ENCODE data around the gene ANO8. TPM values are rescaled to one million over a fixed set of nuclear protein-coding genes. Genes with fewer than 3 reads are reported as not detected.
A peak's percentile ranks its signal among the peaks of the same experiment; 100 is the strongest.

The ANO8 gene
- polyA plus RNA-seq, 3 donors from 2014 or later: 0.06 to 0.40 (median 0.12) TPM

- H3K9me3 Mint-ChIP-seq: no peaks in the 10 kb centered on the region
- H3K27me3 Mint-ChIP-seq (ENCODE audit: low read depth in 3 of 3): peaks cover 0 to 11% (median 10%) of the 10 kb centered on the region in 3 donors
- H3K4me3 Mint-ChIP-seq: peak overlapping the region; percentile 52 to 97 (median 94)
- H3K36me3 Mint-ChIP-seq: no peaks in the 10 kb centered on the region
- no peak for DNase-seq
- peaks cover 30 to 31% of the 10 kb centered on the region in 2 donors for H3K4me1 Mint-ChIP-seq
- no peak overlapping the region for H3K27ac Mint-ChIP-seq
These were observed 3.9 kb upstream of the ANO8 start for GRCh38 chr19:17338433-17339078.

GRCh38 chr19:17337675-17338432 lies 3.2 kb upstream of the ANO8 start:
- H3K4me1 Mint-ChIP-seq: peaks cover 32 to 34% of the 10 kb centered on the region in 2 donors
- peaks cover 0 to 11% (median 10%) of the 10 kb centered on the region in 3 donors for H3K27me3 Mint-ChIP-seq (ENCODE audit: low read depth in 3 of 3)
- peak overlapping the region; percentile 78 to 98 (median 94) for H3K27ac Mint-ChIP-seq
- H3K36me3 Mint-ChIP-seq: no peaks in the 10 kb centered on the region
- H3K9me3 Mint-ChIP-seq: no peaks in the 10 kb centered on the region
- peak overlapping the region; percentile 93 to 97 (median 95) for H3K4me3 Mint-ChIP-seq
- no peak for DNase-seq

DNA sequence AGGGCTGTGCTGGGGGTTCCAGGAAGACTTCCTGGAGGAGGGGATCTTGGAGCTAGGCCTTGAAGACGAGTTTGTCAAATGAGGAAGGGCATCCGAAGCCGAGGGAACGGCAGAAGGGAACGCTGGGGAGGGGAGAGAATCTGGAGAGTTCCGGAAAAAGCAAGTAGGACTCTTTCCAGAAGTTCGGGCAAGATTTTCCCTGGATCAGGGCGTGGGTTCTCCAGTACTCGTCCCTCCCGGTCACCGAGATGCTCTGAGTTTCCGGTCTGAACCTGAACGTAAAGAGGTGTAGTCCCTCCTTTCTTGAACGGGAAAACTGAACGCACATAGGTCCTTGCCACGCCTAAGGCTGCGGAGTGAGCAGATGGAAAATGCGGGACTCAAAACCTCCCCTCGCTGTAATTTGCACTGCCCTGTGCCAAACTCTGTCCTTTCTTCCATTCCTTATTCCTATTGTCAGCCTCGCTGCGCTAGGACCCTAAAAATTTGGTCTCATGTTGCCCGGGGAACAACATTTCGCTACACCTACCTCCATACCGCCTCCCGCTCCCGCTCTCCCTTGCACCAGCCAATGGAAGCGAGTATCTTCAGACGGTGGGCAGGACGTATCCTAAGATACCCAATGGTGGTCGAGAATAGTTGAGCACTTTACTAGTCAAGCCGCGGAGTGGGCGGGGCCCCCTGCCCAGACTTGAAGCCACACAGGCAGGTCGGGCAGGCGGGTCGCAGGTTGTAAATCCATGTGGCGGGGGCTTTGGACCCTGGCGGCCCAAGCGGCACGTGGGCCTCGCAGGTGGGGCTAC lies 2.4 kb upstream of the ANO8 start, which contains the start of gene GTPBP3:
TSS of gene GTPBP3 (plus strand) at position 682 of the 803 bp plus-strand sequence. CDS start at position 741, 59 bp downstream.
- peak within 1 kb of the TSS; percentile 78 to 98 (median 94) for H3K27ac Mint-ChIP-seq
- H3K4me1 Mint-ChIP-seq: peaks cover 32 to 38% of the 10 kb centered on the region in 2 donors

GRCh38 chr19:17335575-17335974 lies 920 bp upstream of the ANO8 start:
- no peaks in the 10 kb centered on the region for H3K9me3 Mint-ChIP-seq
- H3K27me3 Mint-ChIP-seq (ENCODE audit: low read depth in 3 of 3): peaks cover 0 to 11% (median 11%) of the 10 kb centered on the region in 3 donors
- peaks cover 0 to 3% (median 0%) of the 10 kb centered on the region in 3 donors for H3K36me3 Mint-ChIP-seq
- peak overlapping the region in 3 of 6 donors; percentile 69 to 92 (median 83) for H3K27ac Mint-ChIP-seq
- peak overlapping the region; percentile 36 to 97 (median 96) for H3K4me3 Mint-ChIP-seq
- peaks cover 32 to 40% of the 10 kb centered on the region in 2 donors for H3K4me1 Mint-ChIP-seq
- DNase-seq: no peak

More for the DNA sequence above, 2.4 kb upstream of the ANO8 start, which contains the start of gene GTPBP3:
- peak within 1 kb of the TSS; percentile 93 to 97 (median 95) for H3K4me3 Mint-ChIP-seq
- DNase-seq: peak; percentile 94 to 96 (median 95)
- peaks cover 0 to 11% (median 10%) of the 10 kb centered on the region in 3 donors for H3K27me3 Mint-ChIP-seq (ENCODE audit: low read depth in 3 of 3)
- H3K9me3 Mint-ChIP-seq: no peaks in the 10 kb centered on the region
- H3K36me3 Mint-ChIP-seq: peaks cover 0 to 3% (median 0%) of the 10 kb centered on the region in 3 donors

DNA sequence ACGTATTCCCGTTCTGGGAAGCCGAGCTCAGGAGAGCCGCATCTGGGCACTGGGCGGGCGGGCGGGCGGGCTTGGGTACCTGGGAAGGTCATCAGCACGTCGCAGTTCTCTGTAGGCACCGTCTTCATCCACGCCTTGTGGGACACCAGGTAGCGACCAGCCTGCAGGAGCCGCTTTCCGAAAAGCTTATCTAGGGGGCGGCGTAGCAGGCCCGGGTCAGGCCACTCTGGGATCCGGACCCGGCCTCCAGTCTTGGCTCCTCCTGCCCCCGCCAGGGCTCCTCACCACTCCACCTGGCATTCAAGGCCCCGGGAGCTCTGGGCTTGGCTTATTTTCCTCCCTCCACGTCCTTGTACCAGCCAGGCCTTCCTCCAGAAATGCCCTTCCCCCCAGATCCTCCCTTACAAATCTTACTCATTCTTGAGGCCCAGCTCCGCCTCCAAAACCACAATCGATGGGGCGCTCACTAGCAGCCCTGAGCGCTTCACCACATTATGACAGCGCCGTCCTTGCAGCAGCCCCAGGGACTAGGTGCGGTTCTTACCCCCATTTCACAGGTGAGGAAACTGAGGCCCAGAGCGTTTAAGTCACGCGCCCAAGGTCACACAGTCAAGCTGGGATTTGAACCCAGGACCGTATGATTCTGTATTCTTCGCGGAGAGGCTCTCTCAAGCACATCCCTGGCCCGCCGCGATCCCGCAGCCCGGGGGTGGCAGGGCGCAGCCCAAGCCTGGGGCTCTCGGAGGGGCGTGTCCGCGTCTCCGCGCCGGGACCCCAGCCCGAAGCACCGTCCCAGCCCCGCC lies 843 bp downstream of the ANO8 start:
- Mint-ChIP-seq H3K27ac (peak overlapping the region in 5 of 6 donors; percentile 61 to 89 (median 77)), H3K36me3 (peaks cover 0 to 3% (median 0%) of the 10 kb centered on the region in 3 donors), H3K9me3 (no peaks in the 10 kb centered on the region), H3K4me3 (peak overlapping the region; percentile 86 to 91 (median 89)), H3K27me3 (ENCODE audit: low read depth in 3 of 3) (peaks cover 0 to 11% (median 11%) of the 10 kb centered on the region in 3 donors), H3K4me1 (peaks cover 32 to 47% of the 10 kb centered on the region in 2 donors)
- peak; percentile 49 to 61 (median 55) for DNase-seq

DNA sequence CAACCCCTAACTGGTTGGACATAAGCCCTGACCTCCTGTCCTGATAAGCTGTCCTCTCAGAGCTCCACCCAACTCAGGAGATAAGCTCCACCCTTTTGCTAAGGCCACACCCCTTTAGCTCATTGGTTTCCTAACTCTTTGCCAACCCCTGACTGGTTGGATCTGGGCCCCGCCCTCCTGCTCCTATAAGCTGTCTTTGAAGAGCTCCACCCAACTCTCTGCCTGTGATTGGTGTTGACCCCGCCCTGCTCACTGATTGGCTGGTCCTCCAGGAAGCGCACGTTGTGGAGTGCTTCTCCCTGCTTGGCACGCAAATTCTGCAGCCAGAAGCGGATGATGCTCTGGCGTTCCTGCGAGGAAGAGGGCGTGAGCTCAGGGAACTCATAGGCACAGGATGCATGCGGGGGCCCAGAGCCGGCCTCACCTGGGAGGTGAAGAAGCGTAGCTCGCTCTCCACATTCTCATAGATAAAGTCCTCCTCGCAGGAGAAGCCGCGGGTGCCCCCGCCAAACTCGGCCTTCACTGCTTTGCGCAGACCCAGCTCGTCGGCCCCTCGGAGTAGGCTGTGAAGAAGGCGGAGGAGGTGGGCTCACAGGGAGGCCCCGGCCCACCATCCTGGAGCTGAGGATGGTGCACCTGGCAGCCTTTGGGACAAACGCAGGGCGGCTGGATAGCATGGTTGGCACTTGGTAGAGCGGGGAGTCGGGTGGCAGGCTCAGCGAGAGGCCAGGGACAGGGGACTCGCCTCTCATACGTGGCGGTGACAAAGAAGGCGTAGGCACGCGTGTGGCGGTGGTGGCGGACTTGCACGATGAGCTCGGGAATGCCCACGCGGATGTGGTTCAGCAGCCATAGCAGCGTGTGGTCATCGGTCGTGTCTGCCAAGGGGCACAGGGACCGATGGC lies 1.7 kb downstream of the ANO8 start:
- Mint-ChIP-seq H3K9me3 (no peaks in the 10 kb centered on the region), H3K36me3 (peaks cover 0 to 3% (median 0%) of the 10 kb centered on the region in 3 donors), H3K27ac (no peak overlapping the region), H3K27me3 (ENCODE audit: low read depth in 3 of 3) (peaks cover 0 to 11% (median 11%) of the 10 kb centered on the region in 3 donors), H3K4me1 (peaks cover 32 to 43% of the 10 kb centered on the region in 2 donors), H3K4me3 (peak overlapping the region; percentile 5 to 47 (median 33))
- DNase-seq: peak; percentile 17 to 31 (median 30)

DNA sequence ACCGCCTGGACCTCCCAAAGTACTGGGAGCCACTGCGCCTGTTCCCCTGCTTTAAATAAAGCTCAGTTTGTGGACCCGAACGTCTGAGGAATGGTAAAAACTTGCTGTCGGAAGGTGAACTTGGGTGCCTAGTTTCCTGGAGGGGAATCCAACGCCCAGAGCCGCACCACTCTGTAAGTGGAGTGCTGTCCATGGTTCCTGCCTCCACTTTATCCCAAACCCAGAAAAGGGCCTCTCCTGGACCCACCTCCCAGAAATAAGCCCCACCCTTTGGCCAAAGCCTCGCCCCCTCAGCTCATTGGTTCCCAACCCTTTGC lies 2.3 kb downstream of the ANO8 start:
- H3K4me1 Mint-ChIP-seq: peaks cover 28 to 40% of the 10 kb centered on the region in 2 donors
- DNase-seq: no peak
- no peak overlapping the region for H3K27ac Mint-ChIP-seq
- peak overlapping the region in 3 of 5 donors; percentile 27 to 47 (median 45) for H3K4me3 Mint-ChIP-seq
- H3K27me3 Mint-ChIP-seq (ENCODE audit: low read depth in 3 of 3): peaks cover 0 to 11% (median 10%) of the 10 kb centered on the region in 3 donors
- peaks cover 0 to 3% (median 0%) of the 10 kb centered on the region in 3 donors for H3K36me3 Mint-ChIP-seq
- H3K9me3 Mint-ChIP-seq: no peaks in the 10 kb centered on the region

DNA sequence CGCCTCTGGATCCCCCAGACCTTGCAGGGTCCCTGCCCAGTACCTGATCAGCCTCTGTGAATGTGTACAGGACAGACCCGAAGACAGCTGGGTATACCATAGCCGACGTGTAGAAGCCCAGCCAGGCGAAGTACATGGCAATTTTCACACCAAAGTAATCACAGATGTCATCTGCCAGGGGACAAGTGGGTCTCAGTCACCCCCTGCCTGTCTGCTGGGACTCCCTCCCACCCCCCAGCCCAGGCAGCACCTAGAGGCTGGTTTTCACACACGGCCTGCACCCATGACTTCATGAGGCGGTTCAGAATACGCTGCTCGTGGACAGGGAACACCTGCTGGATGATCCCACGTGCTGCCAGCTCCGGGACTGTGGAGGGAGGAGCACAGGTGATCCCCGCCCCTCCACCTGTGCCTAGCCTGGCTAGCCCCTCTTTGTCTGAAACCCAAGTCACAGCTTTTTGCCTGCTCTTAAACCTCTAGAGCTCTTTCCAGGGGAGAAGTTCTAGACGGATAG lies 3.6 kb downstream of the ANO8 start:
- H3K4me1 Mint-ChIP-seq: peaks cover 18 to 31% of the 10 kb centered on the region in 2 donors
- peaks cover 0 to 3% (median 0%) of the 10 kb centered on the region in 3 donors for H3K36me3 Mint-ChIP-seq
- peaks cover 0 to 9% (median 7%) of the 10 kb centered on the region in 3 donors for H3K27me3 Mint-ChIP-seq (ENCODE audit: low read depth in 3 of 3)
- no peak for DNase-seq
- H3K27ac Mint-ChIP-seq: no peak overlapping the region
- H3K9me3 Mint-ChIP-seq: no peaks in the 10 kb centered on the region
- H3K4me3 Mint-ChIP-seq: no peak overlapping the region

DNA sequence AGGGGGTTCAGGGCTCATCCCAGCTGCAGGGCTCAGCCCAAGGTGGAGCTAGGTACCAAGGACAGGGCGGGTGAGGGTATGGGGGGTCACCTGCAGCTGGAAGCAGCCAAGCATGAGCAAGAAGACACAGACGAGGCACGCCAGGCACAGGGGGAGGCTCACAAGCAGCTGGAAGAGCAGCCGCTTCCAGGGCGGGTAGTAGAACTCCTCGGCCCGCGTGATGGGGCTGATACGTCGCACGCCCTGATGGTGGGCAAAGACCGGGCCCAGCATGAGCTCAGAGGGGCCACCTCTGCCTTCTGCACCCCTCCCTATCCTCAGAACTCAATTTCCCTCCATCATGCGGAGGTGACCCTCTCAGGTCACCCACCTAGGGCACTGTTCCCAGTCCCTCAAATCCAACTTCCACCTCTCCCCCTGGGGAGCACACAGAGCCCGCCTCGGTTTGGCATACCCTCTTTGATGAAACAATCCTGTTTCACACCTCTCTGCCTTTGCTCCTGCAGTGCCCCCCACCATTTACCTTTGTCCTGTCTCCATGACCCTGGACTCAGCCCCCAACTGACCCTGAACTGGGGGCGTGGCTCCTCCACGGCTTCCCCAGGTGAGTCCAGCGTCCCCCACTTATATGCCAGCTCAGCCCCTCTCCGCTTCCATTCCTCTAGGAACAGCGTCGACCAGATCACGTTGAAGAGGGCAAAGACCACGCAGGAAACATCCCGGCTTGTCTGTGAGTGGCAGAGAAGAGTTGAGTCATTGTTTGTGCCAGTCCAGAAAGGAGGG lies 4.2 kb downstream of the ANO8 start:
- H3K9me3 Mint-ChIP-seq: no peaks in the 10 kb centered on the region
- DNase-seq: no peak
- H3K36me3 Mint-ChIP-seq: peaks cover 0 to 3% (median 0%) of the 10 kb centered on the region in 3 donors
- peaks cover 0 to 9% (median 9%) of the 10 kb centered on the region in 3 donors for H3K27me3 Mint-ChIP-seq (ENCODE audit: low read depth in 3 of 3)
- peaks cover 17 to 31% of the 10 kb centered on the region in 2 donors for H3K4me1 Mint-ChIP-seq
- H3K4me3 Mint-ChIP-seq: peak overlapping the region; percentile 35 to 67 (median 52)
- H3K27ac Mint-ChIP-seq: no peak overlapping the region

DNA sequence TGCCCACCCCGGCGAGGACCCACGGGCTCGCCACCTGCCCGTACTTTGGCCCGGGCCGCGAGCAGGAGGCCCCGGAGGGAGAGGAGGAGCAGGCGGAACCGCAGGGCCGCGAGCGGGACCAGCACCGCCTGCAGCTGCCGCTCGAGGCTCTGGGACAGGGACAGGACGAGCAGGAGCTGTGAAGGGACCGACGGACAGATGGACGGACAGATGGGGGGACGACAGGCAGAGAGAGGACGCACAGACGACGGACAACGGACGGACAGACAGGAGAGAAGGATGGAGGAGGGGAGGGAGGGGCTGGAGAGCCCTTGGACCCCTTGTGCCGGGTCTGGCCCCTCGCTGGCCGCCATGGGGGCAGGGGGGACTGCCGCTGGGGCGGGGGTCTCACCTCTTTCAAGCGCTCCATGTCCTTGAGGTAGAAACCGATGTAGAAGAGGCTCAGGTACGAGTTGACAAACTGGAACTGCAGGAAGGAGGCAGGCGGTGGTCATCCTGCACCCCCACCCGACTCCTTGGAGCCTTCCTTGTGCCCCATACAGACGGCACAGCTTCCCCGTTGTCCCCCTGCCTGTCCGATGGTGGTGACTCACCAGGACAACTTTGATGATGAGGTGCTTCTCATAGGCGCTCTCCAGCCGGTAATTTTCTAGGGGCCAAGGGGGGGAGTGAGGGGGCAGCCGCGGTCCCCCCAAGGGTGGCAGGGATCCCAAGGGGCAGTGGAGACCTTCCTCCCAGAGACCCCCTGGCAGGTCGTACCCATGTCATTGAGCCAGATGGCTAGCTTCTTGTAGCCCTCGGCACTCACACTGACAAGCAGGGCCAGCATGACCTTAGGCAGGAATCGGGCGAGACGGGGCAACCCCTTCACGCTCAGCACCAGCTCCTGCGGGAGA lies 5.0 kb downstream of the ANO8 start:
- H3K27me3 Mint-ChIP-seq (ENCODE audit: low read depth in 3 of 3): peaks cover 0 to 7% (median 4%) of the 10 kb centered on the region in 3 donors
- H3K4me3 Mint-ChIP-seq: peak overlapping the region in 4 of 5 donors; percentile 25 to 64 (median 40)
- no peak for DNase-seq
- H3K36me3 Mint-ChIP-seq: peaks cover 0 to 3% (median 0%) of the 10 kb centered on the region in 3 donors
- no peaks in the 10 kb centered on the region for H3K9me3 Mint-ChIP-seq
- peaks cover 9 to 23% of the 10 kb centered on the region in 2 donors for H3K4me1 Mint-ChIP-seq
- peak overlapping the region in 1 of 6 donors; percentile 39 for H3K27ac Mint-ChIP-seq

Data from immature natural killer cell (primary cell).